ENCODE data around the gene PRAMEF9. TPM values are rescaled to one million over a fixed set of nuclear protein-coding genes. Genes with fewer than 3 reads are reported as not detected.
"Not testable (repeated sequence)": the region's sequence is repeated elsewhere in the genome, so short reads cannot be mapped to it uniquely, and the experiment has no call there.

The PRAMEF9 gene
- not detected in 2 replicates for total RNA-seq
- not detected for polyA plus RNA-seq (2012)

DNA sequence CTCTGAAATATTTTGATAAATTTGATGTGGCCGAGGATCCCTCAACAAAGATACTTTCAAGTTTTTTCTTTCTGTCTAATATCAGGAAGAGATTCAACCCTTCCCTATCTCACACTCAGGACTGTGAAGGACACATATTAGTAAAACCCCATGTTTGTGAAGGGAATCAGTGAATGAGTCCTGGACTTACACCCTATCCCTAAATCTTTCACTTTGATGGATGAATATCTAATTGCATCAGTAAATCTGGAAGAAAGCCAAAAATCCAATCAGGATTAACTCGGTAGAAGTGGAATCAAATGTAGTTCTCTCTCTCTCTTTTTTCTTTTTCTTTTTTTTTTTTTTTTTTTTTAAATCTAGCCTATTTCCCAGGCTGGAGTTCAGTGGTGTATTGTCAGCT lies at the start of gene PRAMEF9:
TSS of gene PRAMEF9 (plus strand) at position 301 of the 400 bp plus-strand sequence. CDS start 3,433 bp downstream, outside the sequence.
- DNase-seq (ENCODE audit: low read depth): not testable (repeated sequence)

GRCh38 chr1:13155909-13156308 lies 15.7 kb upstream of the PRAMEF9 start, which contains the start of gene PRAMEF26:
Gene PRAMEF26, minus strand, starts transcription at chr1:13156009. Its CDS starts 2,914 bp downstream, at chr1:13153095.
- DNase-seq (ENCODE audit: low read depth): not testable (repeated sequence)

GRCh38 chr1:13165531-13165930 lies 6.1 kb upstream of the PRAMEF9 start, which contains the start of gene HNRNPCL4:
Gene HNRNPCL4, minus strand, starts transcription at chr1:13165631. Its CDS starts 164 bp downstream, at chr1:13165467.
- not testable (repeated sequence) for DNase-seq (ENCODE audit: low read depth)

- DNase-seq (ENCODE audit: low read depth): not testable (repeated sequence)
Measured at GRCh38 chr1:13201309-13201708, 29.7 kb downstream of the PRAMEF9 start, which contains the start of gene PRAMEF13. Gene PRAMEF13, minus strand, starts transcription at chr1:13201409. Its CDS starts 1,820 bp downstream, at chr1:13199589.

DNA sequence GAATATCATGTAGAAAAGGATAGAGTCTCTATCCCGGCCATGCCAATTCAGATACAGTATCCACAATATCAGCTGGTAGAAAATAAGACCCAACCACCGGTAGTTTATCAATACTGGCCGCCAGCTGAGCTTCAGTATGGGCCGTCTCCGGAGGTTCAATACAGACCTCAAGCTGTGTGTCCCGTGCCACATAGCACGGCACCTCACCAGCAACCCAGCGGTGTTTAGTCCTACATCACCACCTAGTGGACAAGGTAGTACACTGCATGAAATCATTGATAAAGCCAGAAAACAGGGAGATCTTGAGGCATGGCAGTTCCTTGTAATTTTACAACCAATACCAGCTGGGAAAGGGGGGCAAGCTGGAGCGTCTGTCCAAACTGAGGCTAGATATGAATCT lies 37.1 kb downstream of the PRAMEF9 start:
- not testable (repeated sequence) for DNase-seq (ENCODE audit: low read depth)

GRCh38 chr1:13216619-13217018 lies 45.0 kb downstream of the PRAMEF9 start:
- DNase-seq (ENCODE audit: low read depth): not testable (repeated sequence)

GRCh38 chr1:13219203-13219602 lies 47.6 kb downstream of the PRAMEF9 start:
- not testable (repeated sequence) for DNase-seq (ENCODE audit: low read depth)

GRCh38 chr1:13222788-13223187 lies 51.1 kb downstream of the PRAMEF9 start:
- DNase-seq (ENCODE audit: low read depth): not testable (repeated sequence)

DNA sequence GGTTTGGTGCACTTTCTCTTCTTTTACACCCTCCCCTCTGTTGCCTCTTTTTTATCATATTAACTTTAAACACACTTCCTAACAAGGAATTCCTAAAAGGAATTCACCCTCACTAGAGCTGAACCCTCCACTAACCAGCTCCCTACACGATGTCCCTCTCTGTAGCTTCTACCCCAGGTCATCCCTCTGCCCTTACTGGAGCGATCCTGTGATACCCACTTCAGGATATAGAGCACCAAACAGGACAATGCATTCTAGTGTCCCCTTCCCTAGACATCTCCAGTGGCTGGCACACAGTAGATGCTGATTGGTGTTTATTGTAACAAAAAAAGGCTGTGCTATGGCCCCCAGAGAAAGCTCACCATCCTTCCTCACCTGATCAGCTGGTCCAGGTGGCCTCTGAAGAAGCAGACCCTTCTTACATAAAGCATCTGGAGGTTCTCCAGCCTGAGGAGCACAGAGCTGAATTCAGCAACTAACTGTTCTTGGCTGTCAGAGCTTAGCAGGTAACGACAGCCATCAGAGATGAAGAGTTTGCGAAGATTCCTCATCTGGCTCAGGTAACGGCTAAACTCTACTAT lies 52.9 kb downstream of the PRAMEF9 start:
- DNase-seq (ENCODE audit: low read depth): no peak

DNA sequence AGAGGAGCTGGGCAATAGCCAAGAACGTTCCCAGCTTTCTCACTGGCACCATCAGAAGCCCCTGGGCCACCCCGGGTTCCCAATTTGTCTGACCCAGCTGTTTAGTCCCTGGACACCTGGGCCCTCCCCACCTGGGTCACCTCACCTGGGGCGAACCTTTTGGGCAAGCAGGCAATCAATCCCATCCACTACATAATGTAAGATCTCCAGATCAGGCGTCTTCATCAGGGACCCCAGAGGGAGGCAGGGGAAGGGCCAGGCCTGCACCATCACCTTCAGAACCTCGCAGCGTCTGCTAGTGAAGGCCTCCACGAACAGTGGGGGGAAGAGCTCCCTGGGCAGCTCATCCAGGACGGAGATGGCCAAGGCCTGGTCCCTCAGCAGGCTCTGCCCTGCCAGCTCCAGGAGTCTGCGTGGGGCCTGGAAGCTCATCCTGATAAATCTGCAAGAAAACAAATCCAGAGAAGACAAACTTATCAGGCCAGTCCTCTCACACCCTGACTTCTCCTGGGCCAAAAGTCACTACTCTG lies 54.1 kb downstream of the PRAMEF9 start, which contains the start of gene PRAMEF18:
TSS of gene PRAMEF18 (minus strand) at position 480 of the 530 bp plus-strand sequence. CDS start at position 432, 48 bp downstream.
- not testable (repeated sequence) for DNase-seq (ENCODE audit: low read depth)

DNA sequence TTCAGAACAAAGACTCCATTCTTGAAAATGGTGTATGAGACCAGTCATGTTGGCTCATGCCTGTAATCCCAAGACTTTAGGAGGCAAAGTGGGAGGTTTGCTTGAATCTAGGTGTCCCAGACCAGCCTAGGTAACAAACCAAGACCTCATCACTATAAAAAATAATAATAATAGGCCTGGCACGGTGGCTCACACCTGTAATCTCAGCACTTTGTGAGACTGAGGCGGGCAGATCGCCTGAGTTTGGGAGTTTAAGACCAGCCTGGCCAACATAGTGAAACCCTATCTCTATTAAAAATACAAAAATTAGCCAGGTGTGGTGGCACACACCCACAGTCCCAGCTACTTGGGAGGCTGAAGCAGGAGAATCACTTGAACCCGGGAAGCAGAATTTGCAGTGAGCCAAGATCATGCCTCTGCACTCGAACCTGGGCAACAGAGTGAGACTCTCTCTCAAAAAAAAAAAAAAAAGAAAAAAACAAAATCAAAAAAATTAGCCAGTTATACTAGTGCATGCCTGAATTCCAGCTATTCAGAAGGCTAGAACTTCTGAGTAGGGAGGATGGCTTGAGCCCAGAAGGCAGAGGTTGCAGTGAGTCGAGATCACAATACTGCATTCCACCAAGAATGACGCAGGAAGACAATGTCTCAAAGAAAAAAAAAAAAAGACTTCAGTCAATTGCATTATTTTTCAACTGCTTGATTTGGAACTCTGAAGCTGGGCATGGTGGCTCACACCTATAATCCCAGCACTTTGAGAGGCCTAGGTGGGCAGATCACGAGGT lies 55.8 kb downstream of the PRAMEF9 start:
- DNase-seq (ENCODE audit: low read depth): not testable (repeated sequence)

DNA sequence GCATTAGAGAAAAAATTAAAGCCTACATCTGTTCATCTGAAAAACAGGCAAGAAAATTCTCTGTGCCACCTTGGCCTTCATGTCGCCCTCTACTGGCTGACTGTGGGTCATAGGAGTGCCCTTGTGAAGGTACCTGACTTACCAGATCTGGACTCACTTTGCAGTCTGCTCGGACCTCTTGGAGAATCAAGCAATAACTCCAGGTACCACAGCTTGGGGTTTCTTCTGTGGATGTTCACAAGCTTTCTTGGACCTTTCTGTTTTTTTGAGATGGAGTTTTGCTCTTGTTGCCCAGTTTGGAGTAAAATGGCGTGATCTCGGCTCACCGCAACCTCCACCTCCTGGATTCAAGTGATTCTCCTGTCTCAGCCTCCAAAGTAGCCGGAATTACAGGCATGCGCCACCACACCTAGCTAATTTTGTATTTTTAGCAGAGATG lies 56.7 kb downstream of the PRAMEF9 start:
- no peak for DNase-seq (ENCODE audit: low read depth)

Other genes with a start within 250 kb of the PRAMEF9 start
- gene PRAMEF6, start 224.3 kb upstream of the PRAMEF9 start, total RNA-seq: not detected in 2 replicates
- gene PRAMEF27, start 115.3 kb upstream of the PRAMEF9 start, total RNA-seq: not detected in 2 replicates
- gene HNRNPCL3, start 111.1 kb upstream of the PRAMEF9 start, total RNA-seq: not detected in 2 replicates
- not detected in 2 replicates for gene PRAMEF25, start 101.1 kb upstream of the PRAMEF9 start, total RNA-seq
- not detected in 2 replicates for gene HNRNPCL2, start 55.0 kb upstream of the PRAMEF9 start, total RNA-seq
- gene PRAMEF26, start 15.8 kb upstream of the PRAMEF9 start, total RNA-seq: not detected in 2 replicates
- not detected in 2 replicates for gene HNRNPCL4, start 6.2 kb upstream of the PRAMEF9 start, total RNA-seq
- not detected in 2 replicates for gene PRAMEF13, start 29.6 kb downstream of the PRAMEF9 start, total RNA-seq
- gene PRAMEF18, start 54.3 kb downstream of the PRAMEF9 start, total RNA-seq: not detected in 2 replicates
- gene PRAMEF5, start 82.3 kb downstream of the PRAMEF9 start, total RNA-seq: not detected in 2 replicates
- not detected in 2 replicates for gene PRAMEF8, start 113.3 kb downstream of the PRAMEF9 start, total RNA-seq
- gene PRAMEF33, start 131.7 kb downstream of the PRAMEF9 start, total RNA-seq: not detected in 2 replicates
- not detected in 2 replicates for gene PRAMEF15, start 143.7 kb downstream of the PRAMEF9 start, total RNA-seq
- gene PRAMEF14, start 175.3 kb downstream of the PRAMEF9 start, total RNA-seq: not detected in 2 replicates
- not detected in 2 replicates for gene PRAMEF19, start 200.1 kb downstream of the PRAMEF9 start, total RNA-seq
- gene PRAMEF17, start 217.8 kb downstream of the PRAMEF9 start, total RNA-seq: not detected in 2 replicates
- not detected in 2 replicates for gene PRAMEF20, start 238.6 kb downstream of the PRAMEF9 start, total RNA-seq